ENCODE results near the gene RPP25.
A peak's percentile ranks its signal among the peaks of the same experiment; 100 is the strongest.
"Not testable (repeated sequence)": the region's sequence is repeated elsewhere in the genome, so short reads cannot be mapped to it uniquely, and the experiment has no call there.

The RPP25 gene

DNA sequence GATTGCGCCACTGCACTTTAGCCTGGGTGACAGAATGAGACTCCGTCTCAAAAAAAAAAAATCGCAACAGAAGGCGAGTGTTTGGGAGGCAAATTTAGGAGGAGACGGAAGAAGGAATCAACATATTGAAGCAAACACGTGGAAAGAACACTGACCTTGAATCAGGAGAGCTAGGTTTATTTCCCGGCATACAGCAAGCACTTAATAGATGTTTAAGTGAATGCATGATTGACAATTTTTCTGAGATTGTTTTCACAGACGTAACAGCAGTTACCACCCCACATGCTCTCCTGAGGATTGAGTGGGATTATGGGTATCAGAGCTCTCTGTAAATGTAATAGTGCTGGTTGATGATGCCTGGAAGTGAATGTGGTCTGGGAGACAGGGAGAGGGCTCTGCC, 5.6 kb upstream of the RPP25 start:
- no peak for DNase-seq

DNA sequence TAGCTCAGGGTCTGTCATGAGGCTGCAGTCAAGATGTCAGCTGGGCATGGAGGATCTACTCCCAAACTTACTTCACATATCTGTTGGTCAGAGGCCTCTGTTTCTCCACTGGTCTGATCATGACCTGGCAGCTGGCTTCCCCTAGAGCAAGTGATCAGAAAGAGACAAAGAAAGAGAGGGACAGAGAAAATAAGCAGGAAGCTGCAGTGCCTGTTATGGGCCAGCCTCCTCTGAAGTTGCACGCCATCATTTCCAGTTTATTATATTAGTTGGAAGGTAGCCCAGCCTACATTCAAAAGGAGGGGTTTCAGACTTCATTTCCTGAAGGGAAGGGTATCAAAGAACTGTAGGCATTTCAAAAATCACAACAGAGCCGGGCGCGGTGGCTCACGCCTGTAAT, 5.0 kb upstream of the RPP25 start:
- DNase-seq = no peak

DNA sequence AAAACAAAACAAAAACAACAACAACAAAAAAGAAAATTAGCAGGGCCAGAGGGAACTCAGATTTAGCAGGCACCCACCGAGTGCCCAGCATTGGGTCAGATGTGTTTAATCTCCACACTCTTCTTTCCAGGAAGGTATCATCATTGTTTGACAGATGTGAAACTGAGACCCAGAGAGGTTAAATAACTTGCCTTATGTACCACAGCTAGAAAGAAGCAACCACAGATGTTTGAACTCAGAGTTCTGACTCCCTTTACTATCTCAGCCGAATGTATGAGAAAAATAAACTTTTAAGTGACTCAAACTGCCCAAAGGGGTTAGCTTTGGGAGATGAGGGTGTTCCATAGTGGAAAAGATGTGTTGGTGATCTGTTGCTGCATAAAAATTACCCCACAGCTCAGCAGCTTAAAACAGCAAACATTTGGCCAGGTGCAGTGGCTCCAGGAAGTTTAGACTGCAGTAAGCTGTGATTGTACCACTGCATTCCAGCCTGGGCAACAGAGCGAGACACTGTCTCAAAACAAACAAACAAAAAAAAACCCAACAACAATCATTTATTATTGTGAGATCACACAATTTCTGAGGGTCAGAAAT, 4.5 kb upstream of the RPP25 start:
- no peak for DNase-seq

DNA sequence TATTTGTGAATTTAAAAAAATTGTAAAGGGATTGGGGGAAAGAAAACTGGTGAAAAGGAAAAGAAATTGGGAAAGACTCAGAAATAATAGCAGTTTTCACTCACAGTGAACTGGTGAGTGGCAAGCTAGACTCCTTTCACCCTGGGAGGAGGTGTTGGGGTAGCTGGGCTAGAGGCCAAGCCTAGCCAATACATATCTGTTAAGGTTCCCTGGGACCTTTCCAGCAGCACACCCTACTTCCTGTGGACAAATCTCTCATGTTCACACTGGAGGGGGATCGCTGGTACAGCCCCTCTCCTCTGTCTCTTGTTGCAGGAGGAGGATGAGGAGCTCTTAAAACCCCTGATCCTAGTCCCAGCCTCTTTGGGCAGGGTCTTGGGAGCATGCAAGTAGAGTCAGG, 3.7 kb upstream of the RPP25 start:
- no peak for DNase-seq

DNA sequence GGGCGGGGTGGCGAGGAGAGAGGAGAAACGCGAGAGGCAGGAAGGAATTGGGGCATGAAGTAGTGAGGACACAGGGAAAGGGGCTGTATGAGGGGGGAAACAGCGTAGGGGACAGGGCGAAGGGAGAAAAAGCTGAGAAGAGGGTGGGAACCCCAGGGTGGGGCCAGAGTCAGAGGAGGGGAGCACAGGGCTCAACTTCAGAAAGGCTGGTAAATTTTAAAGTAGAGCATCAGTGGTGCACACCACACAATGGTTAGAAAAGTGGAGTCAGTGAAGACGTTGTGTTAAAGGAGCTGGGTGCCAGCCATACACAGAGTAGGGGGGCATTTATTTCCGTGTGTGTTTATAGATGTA, 3.0 kb upstream of the RPP25 start:
- no peak for DNase-seq

DNA sequence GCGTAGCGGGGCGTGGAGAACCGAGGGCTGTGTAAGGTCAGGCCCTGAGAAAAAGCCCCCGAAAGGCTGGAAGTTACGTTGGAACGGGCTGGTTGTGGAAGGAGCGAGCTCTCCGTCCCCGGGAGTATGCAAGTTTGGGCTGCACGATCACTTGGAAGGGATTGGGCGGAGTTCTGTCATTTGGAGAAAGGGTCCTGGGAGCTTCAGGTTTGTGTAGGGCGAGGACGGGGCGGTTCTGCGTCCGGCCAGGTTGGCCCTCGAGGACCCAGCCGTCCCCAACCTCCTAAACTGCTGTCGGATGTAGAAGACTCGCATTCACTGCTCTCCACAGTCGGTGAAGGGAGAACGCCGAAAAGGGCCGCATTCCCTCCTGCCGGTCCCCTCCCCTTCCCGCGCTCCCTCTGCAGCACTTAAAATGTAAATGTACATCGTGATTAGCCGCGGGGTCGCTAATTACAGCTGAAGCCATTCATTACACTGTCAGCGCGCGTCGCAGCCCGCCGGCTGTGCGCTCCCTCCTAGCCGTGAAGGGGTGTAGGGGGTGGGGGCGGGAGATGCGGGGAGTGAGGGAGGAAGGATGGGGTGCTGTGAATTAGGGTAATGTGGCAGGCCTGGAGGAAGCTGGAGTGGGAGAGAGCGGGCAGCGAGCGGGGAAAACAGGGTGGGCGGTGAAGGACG, 2.5 kb upstream of the RPP25 start:
- DNase-seq = no peak

DNA sequence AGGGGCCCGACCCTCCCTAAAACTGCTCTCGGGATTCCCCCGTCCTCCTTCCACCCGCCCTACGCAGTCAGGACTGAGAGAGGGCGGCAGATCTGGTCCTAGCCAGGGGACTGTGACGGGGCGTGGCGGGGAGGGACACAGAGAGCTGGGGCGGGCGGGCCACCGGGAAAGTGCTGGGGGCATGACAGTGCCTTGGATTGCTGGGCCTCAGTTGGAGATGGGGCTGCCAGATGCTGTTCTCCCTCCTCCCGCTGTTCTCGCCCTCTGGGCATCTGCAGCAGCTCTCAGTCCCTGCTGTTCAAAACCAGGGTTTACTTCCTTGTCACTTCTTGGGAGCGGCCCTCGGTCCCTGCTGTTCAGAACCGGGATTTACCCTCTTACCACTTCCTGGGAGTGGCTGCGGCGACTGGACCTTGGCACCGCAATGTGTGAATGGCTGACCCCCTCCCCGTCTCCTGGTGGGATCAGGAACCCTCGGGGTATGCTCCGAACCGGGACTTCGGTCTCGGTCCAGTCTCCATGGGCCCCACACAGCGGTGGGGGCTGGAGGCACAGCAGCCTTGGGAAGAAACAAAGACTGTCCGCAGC, 1.8 kb upstream of the RPP25 start:
- DNase-seq = no peak

DNA sequence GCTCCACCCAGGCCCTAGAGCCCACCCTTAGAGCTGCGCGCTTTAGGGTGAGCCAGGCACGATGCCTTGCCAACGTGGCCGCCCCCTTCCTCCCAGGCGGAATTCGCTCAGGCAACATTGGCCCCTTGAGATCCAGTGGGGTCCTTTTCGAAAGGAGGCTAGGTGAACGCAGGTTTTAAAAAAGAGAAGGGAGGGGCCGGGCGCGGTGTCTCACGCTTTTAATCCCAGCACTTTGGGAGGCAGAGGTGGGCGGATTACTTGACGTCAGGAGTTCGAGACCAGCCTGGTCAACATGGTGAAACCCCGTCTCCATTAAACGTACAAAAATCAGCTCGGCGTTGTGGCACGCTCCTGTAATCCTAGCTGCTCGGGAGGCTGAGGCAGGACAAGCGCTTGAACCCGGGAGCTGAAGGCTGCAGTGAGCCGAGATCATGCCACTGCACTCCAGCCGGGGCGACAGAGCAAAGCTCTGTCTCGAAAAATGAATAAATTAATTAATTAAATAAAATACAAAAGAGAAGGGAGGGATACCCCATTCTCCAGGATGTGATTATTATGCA, 984 bp upstream of the RPP25 start:
- DNase-seq = no peak

DNA sequence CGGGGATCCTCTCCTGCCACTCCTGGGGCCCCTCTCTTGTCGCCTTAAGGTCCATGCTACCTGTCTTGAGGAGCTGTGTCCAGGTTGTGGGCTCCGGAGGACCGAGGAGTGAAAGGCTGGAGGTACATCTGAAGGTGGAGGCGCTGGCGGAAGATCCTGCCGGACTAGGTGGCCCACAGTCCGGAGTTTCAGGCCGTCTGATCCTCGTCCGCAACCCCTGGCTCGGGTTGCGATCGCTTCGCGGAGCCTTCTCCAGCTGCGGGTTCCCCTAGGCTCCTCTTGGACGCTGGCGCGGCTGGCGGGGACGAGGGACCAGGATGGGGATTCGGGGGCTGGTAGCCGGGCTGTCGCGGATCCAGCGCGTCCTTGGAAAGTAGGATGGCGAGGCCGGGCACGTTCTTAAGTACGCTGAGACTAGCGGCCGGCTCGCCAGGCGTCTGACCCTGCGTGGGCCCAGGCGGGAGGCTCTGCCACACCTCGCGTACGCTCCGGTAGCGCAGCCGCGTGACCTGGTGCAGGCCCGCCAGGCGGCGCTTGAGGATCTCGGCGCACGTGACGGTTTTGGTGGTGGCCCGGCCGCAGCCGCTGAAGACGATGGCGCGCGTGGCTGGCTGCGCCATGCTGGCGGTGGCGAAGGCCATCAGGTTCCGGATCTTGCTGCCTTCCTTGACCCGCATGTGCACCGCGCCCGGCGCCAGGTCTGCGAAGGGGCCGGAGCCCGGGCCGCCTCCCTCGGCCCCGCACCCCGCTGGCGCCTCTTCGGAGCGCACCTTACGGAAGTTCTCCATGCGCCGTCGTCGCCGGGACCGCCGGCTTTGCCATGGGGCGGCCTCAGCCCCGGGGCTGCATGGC, 550 bp downstream of the RPP25 start:
- peak; percentile 87 for DNase-seq

DNA sequence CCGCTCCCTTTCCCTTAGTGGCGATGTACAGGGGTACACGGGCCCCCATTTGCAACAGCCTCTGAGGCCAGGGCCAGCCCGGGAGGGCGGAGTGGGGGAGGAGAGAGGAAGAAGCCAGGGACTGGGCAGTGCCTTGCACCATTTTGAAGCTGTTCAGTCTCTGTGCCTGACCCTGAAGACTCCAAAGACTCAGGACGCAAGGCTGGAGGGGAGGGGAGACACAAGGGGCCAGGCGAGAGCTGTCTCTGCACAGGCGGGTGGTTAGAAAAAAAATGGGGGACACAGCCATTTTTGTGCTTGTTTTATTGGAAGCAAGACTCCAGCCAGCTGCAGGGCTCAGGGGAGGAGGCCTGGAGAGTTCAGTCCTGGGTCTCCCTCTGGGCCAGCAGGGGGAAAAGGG, 1.6 kb downstream of the RPP25 start:
- no peak for DNase-seq

DNA sequence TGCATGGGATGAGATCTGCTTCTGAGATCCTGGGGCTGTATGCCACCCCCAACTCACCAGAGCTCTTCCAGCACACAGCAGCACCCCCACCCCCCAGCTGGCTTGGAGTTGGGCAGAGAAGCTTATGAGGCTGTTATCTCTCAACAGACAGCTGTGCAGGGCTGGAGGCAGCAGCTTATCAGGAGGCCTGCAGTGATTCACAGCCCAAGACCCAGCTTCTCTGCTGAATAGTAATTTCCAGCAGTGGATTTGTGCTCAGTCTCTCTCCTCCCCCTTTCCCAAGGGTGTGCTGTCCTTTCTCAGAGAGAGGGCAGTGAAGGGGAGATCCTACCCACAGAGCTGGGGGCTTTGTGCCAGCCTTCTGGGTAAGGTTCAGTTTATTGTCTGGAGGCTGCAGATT, 2.1 kb downstream of the RPP25 start:
- DNase-seq = no peak

DNA sequence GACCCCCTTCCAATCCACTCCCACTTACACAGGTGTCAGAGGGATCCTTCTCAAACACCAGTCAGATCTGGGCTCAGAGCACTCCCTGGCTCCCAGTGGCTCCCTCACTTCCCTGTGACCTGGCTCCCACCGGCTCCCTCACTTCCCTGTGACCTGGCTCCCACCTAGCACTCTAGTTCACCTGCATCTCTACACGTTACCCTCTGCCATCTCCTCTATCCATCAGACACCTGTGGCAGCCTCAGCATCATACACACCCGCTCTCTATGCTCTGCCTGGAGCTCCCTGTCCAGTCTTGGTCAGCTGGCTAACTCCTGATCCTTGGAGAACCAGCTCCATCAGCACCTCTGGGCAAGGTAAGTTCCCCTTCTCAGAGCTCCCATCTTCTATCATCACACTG, 5.6 kb downstream of the RPP25 start:
- DNase-seq = no peak

DNA sequence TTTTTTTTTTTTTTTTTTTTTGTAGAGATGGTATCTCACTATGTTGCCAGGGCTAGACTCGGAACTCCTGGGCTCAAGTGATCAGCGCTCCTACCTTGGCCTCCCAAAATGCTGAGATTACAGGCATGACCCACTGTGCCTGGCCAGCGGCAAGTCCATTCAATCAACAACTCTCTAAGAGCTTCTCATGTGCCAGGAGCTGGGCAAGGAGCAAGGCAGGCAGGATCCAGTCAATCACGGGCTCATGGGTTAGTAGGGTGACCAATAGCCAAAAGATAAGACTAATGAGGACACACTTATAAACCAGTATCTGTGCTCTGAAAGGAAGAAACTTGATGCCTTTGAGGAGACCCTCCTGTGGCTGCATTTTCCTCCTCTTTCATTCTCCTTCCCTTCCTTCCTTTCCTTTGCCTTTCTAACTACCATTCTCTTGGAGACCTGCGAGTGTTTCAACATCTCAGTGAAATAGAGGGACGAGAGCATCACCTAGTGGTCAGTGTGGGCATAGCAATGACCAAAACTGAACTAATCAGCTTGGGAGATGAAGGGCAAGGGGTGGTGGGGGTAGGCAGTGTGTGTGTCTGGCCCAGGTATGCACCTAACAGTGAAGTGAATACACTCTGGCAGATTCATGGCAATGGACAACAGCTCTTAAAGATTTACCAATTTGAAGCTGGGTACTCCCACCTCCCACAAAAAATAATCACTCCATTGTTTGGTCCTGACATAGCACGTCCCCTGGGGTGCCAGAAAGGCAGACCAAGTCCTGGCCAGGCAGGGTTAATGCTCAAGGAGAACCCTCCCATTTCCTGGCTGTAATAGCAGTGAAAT, 6.3 kb downstream of the RPP25 start:
- DNase-seq = peak; percentile 91

DNA sequence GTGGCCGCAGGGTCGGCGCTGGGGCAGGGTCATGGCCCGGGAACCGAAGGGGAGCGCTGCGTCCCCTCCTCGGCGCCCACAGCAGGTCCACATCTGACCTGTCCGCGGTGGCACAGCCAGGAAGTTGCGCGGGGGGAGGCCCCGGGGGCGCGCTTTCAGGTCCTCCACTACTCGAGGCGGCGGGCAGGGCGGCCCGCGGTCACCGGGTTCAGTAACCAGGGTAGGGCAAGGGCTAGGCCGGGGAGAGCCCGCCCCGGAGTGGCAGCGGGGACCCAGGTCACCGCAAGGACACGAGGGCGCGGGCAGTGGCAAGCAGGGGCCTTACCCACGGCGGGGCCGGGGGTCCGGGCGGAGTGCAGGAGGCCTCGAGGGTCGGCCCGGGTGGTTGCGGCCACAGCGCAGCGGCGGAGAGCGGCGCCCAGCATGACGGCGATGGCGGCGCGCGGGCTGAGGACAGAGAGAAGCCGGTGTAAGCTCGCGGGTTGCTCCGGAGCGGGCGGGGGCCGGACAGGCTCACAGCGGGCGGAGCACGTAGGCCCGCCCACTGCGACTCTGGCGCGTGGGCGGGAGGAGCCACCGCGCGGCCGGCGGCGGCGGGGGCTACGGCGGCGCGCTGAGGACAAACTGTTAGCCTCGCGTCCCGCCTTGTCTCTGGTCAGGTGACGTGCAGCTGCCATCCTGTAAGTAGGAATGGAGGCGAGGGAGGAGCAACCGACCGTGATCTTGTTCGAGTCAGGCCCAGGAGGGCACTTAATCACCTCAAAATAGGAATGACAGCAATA, 18.8 kb downstream of the RPP25 start, which contains the start of gene COX5A:
COX5A (minus strand) TSS at position 484 of the 782 bp plus-strand sequence; CDS start at position 425, 59 bp downstream.
- peak; percentile 96 for DNase-seq

DNA sequence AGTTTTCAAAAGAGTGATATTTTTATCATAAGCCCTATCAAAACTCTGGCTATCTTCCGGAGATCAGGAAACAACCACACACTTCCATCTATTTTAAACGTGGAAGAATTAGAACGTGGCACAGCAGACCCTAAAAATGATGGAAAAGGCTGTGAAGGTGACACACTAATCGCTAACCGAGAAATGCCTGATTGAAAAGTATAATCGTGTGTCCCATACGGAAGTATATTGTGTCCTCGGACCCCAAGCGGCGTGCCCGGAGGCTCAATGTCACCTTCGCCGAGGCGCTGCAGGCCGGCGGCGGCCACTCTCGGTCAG, 19.3 kb downstream of the RPP25 start:
- DNase-seq = no peak

DNA sequence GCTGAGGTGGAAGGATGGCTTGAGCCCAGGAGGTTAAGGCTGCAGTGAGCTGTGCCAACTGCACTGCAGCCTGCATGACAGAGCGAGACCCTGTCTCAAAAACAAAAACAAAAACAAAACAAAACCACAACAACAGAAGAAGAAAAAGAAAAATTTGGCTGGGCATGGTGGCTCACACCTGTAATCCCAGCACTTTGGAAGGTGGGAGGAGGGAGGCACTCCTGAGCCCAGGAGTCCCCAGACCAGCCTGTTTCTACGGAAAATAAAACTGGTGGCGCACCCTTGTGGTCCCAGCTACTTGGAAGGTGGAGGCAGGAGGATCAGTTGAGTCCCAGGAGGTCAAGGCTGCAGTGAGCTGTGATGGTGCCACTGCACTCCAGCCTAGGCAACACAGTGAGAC, 21.4 kb downstream of the RPP25 start:
- DNase-seq = not testable (repeated sequence)

DNA sequence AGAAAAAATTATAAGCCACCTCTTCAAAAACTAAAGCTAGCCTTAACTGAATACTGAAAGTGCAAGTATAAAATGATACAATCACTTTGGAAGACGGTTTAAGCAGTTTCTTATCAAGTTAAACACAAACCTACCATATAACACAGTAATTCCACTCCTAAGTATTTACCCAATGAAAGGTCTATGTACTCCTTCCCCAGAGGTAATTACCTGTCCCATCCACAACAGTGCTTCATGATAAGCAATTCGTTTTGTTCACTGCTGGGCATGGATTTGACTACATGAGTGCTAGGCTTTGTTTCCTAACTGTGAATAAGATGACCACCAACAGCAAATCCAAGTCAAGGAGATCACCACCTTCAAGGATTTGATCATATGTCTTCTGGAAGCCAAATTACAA, 23.0 kb downstream of the RPP25 start:
- peak; percentile 1 for DNase-seq

DNA sequence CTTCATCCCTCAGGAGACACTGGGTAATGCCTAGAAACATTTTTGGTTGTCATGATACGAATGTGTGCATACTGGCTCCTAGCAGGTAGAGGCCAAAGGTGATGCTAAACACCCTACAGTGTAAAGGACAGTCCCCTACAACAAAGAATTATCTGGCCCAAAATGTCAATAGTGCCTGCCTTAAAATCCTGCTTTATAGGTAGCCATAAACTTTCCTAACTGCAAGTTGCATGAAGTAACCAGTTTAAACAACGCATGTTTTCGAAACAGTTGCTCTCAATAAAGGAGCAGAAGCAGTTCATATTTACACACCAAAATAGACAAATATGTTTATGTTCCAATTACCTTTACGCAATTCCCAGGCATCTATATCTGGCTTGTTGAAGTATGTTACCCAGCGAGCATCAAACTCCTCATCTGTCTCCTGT, 27.8 kb downstream of the RPP25 start:
- no peak for DNase-seq

DNA sequence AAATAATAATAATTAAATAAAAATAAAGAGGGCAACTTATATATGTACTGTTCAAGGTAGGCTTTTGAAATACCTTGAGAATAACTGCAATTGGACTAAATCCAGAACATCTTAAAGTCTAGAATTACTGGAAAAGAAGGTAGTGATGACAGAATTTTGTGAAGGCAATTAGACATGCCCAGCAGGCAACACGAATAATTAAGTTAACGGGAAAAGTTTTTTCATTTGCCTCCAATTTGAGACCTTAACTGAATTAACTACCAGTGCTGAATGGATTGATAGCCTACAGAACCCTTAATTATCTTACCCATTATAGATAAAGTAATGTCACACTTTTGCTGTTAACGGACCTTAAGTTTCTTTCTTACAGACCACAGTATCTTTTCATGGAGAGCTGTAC, 32.0 kb downstream of the RPP25 start:
- no peak for DNase-seq

DNA sequence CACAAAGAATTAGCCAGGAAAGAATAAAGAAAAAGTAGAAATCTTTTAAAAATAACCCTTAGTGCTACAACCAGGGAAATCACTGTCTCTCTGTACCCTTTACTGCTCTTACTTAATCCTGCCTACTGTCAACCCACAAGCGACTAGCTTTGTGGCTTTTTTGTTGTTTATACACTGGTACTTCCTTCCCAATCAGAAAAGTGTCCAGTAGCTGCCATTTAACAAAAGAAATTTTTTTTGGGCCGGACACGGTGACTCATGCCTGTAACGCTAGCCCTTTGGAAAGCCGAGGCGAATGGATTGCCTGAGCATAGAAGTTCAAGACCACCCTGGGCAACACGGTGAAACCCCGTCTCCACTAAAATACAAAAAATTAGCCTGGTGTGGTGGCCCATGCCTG, 36.1 kb downstream of the RPP25 start:
- no peak for DNase-seq

DNA sequence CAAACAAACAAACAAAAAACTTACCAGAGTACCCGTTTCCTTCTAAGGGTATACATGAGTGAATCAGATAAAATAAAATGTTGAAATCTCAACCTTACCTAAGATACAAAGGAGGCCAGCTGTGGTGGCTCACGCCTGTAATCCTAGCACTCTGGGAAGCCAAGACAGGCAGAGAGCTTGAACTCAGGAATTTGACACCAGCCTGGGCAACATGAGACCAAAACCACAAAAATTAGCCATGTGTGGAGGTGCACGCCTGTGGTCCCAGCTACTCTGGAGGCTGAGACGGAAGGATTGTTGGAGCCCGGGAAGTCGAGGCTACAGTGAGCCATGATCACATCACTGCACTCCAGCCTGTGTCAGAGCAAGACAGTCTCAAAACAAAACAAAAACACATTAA, 38.9 kb downstream of the RPP25 start:
- no peak for DNase-seq

DNA sequence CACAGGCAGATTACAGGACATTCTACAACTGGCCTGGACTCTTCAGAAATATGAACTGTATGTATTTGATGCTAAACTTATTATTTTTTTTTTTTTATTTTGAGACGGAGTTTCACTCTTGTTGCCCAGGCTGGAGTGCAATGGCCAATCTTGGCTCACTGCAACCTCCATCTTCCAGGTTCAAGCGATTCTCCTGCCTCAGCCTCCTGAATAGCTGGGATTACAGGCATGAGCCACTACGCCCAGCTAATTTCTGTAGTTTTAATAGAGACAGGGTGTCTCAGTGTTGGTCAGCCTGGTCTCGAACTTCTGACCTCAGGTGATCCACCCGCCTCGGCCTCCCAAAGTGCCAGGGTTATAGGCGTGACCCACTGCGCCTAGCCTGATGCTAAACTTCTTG, 42.8 kb downstream of the RPP25 start:
- peak; percentile 4 for DNase-seq
